A673 (cell line): ENCODE data around the gene PDE6D. TPM values are rescaled to one million over a fixed set of nuclear protein-coding genes. Genes with fewer than 3 reads are reported as not detected.

Experiments used
- Bru-seq: library from RNA; stranded (reverse); fragments of 400-500 nt; gene quantifications from one replicate; lab custom pipeline; 2021; lab: Mats Ljungman, UMichigan
- BruChase-seq, 2 experiments: library from RNA; stranded (reverse); fragments of 400-500 nt; gene quantifications; one replicate each; lab custom pipeline; 2021; lab: Mats Ljungman, UMichigan
- BruUV-seq: library from RNA; stranded (reverse); fragments of 400-500 nt; replicated peaks from 2 replicates; lab custom pipeline; 2021; lab: Mats Ljungman, UMichigan
- CTCF ChIA-PET: fragments of 300-600 bp; sonication (Branson Sonifier 250); formaldehyde crosslinking; loops from one replicate; lab custom pipeline; 2022; ENCODE audit warnings: antibody characterized with exemption; lab: Charles Lee
- POLR2A ChIA-PET: fragments of 300-600 bp; sonication (Branson Sonifier 250); formaldehyde crosslinking; loops from one replicate; lab custom pipeline; 2022; ENCODE audit warnings: antibody characterized with exemption; ENCODE audit not compliant: low non-redundant PET; lab: Charles Lee
- DNase-seq: peaks from one replicate; pipeline ENCODE4 v3.0.0-alpha.2; 2015; ENCODE audit warnings: low spot score
- H3K27ac ChIP-seq: fragments of 200-600 bp; sonication (generic); 2 replicates; pipeline ENCODE4 v1.5.1; 2016; ENCODE audit warnings: mixed run types, low read depth, mild to moderate bottlenecking, mixed read lengths, antibody characterized with exemption, low read length; ENCODE audit not compliant: poor library complexity, severe bottlenecking
- H3K27me3 ChIP-seq: fragments of 200-600 bp; sonication (generic); replicated peaks from 2 replicates; pipeline ENCODE4 v1.6.1; 2017; ENCODE audit warnings: mixed run types, low read depth, mild to moderate bottlenecking, mixed read lengths, antibody characterized with exemption, low read length; ENCODE audit not compliant: insufficient read depth, poor library complexity
- H3K36me3 ChIP-seq: fragments of 200-600 bp; sonication (generic); 2 replicates; pipeline ENCODE4 v1.6.1; 2016; ENCODE audit warnings: mixed run types, mild to moderate bottlenecking, mixed read lengths, antibody characterized with exemption, low read length; ENCODE audit not compliant: insufficient read depth, poor library complexity, severe bottlenecking
- H3K4me1 ChIP-seq: fragments of 200-600 bp; sonication (generic); 2 replicates; pipeline ENCODE4 v1.6.1; 2017; ENCODE audit warnings: mixed run types, mild to moderate bottlenecking, mixed read lengths, antibody characterized with exemption, low read length; ENCODE audit not compliant: insufficient read depth, poor library complexity, severe bottlenecking
- H3K4me3 ChIP-seq: fragments of 200-600 bp; sonication (generic); 2 replicates; pipeline ENCODE4 v1.5.1; 2016; ENCODE audit warnings: low read depth, mixed run types, mild to moderate bottlenecking, mixed read lengths, low read length; ENCODE audit not compliant: poor library complexity, severe bottlenecking
- H3K9me3 ChIP-seq: fragments of 200-600 bp; sonication (generic); 2 replicates; pipeline ENCODE4 v1.6.1; 2016; ENCODE audit warnings: mixed run types, low read depth, mild to moderate bottlenecking, mixed read lengths, antibody characterized with exemption, low read length; ENCODE audit not compliant: poor library complexity, severe bottlenecking
- CTCF ChIP-seq: fragments of 300-800, 200-600 bp; sonication (generic); conservative IDR thresholded peaks from 2 replicates; pipeline ENCODE4 v1.5.1; 2017; ENCODE audit warnings: low read depth, mild to moderate bottlenecking, antibody characterized with exemption, low read length, moderate library complexity, mixed read lengths
- EZH2 ChIP-seq: fragments of 200-600 bp; sonication (generic); IDR thresholded peaks from 2 replicates; pipeline ENCODE4 v1.6.1; 2017; ENCODE audit warnings: borderline replicate concordance, low read depth, mild to moderate bottlenecking, mixed read lengths, antibody characterized with exemption, low read length; ENCODE audit not compliant: poor library complexity, severe bottlenecking
- intact Hi-C: fragments of 100-400 bp; cut with micrococcal nuclease; formaldehyde crosslinking; loops from one replicate; pipeline ENCODE4 v1.10.0; 2022; ENCODE audit not compliant: unreplicated experiment
- long read RNA-seq: library from polyadenylated mRNA; stranded (forward); transcript quantifications from one replicate; pipeline ENCODE4 v2.0.0, GENCODE V29; 2022
- total RNA-seq: library from RNA; stranded (reverse); gene quantifications from 2 replicates; pipeline ENCODE4 v1.2.3, GENCODE V29; 2021

PDE6D gene
- total RNA-seq = 19.7 and 27.3 TPM in 2 replicates
- Bru-seq, nascent RNA = percentile 61 among the genes with signal in this experiment
- BruChase-seq, experiment 1, labeled RNA remaining after a 2-hour chase = percentile 76 among the genes with signal in this experiment
- percentile 75 among the genes with signal in this experiment for BruChase-seq, experiment 2, labeled RNA remaining after a 6-hour chase
- long read RNA-seq, transcript PDE6D-201 (5 exons, 1,175 nt) = major isoform, 51 of 55 reads
- long read RNA-seq, partial matches to known transcripts = 0 of 55 reads
- long read RNA-seq, other reads (novel, unspliced or antisense) = 1 of 55 reads

- intact Hi-C loops = loop anchor here (5.0 to 10.0 kb wide), 3 partner anchors 64 to 169 kb away; no protein-coding TSS in a partner anchor
- Histone ChIP-seq H3K4me3 (peak within 1 kb of the TSS; percentile 78), H3K27me3 (no peaks in the 10 kb centered on the region), H3K4me1 (peaks cover 10% of the 10 kb centered on the region), H3K27ac (peak within 1 kb of the TSS; percentile 78), H3K9me3 (no peaks in the 10 kb centered on the region), H3K36me3 (no peaks in the 10 kb centered on the region)
- CTCF ChIA-PET = interaction anchor here (0.9 kb wide), 1 partner anchor 67 kb away, joined by 4 read pairs; no protein-coding TSS in a partner anchor
- POLR2A ChIA-PET = no interaction called here
- TF ChIP-seq EZH2 = no peak
- TF ChIP-seq CTCF = no peak
- BruUV-seq = no TSS peak
- peak; percentile 99 for DNase-seq
Observed at GRCh38 chr2:231780909-231781797, at the start of gene PDE6D. PDE6D (minus strand) TSS chr2:231781282; CDS start chr2:231781114, 168 bp downstream.

- ChIA-PET POLR2A (no interaction called here), CTCF (no interaction called here)
- intact Hi-C loops = no loop called here
- H3K27ac ChIP-seq = no peak overlapping the region
- no peak overlapping the region for H3K4me3 ChIP-seq
- no peaks in the 10 kb centered on the region for H3K36me3 ChIP-seq
- no peaks in the 10 kb centered on the region for H3K4me1 ChIP-seq
- H3K27me3 ChIP-seq = no peaks in the 10 kb centered on the region
- no peaks in the 10 kb centered on the region for H3K9me3 ChIP-seq
- no peak for DNase-seq
- no TSS peak for BruUV-seq
- TF ChIP-seq EZH2 (no peak), CTCF (no peak)
Observed at GRCh38 chr2:231821908-231822307, 40.8 kb upstream of the PDE6D start.

GRCh38 chr2:231820786-231821303 lies 39.8 kb upstream of the PDE6D start:
- TF ChIP-seq EZH2 = no peak
- TF ChIP-seq CTCF = no peak
- intact Hi-C loops = no loop called here
- ChIA-PET CTCF (no interaction called here), POLR2A (no interaction called here)
- no peaks in the 10 kb centered on the region for H3K4me1 ChIP-seq
- no peak overlapping the region for H3K27ac ChIP-seq
- no peaks in the 10 kb centered on the region for H3K36me3 ChIP-seq
- no peak for DNase-seq
- H3K4me3 ChIP-seq = no peak overlapping the region
- H3K27me3 ChIP-seq = no peaks in the 10 kb centered on the region
- BruUV-seq = no TSS peak
- no peaks in the 10 kb centered on the region for H3K9me3 ChIP-seq
